ENCODE measurements around the gene JAK3. TPM values are rescaled to one million over a fixed set of nuclear protein-coding genes. Genes with fewer than 3 reads are reported as not detected.
"Not testable (repeated sequence)": the region's sequence is repeated elsewhere in the genome, so short reads cannot be mapped to it uniquely, and the experiment has no call there.

The JAK3 gene
- total and polyA plus RNA-seq, 2 donors: 16.1 to 50.4 TPM

DNA sequence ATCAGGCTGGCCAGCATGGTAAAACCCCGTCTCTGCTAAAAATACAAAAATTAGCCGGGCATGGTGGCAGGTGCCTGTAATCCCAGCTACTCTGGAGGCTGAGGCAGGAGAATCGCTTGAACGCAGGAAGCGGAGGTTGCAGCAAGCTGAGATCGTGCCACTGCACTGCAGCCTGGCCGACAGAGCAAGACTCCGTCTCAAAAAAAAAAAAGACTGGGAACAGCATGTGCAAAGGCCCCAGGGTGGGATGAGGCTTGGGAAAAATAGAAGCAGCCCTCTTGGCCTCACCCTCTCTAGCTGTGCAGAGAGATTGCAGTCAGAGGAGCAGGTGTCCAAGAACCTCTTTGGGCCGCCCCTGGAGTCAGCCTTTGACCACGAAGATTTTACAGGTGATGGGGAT is 69.9 kb downstream of the JAK3 start:
- DNase-seq (ENCODE audit: low read depth in 6 of 9, low spot score in 9 of 9); H3K27me3 ChIP-seq (ENCODE audit: control insufficient read depth in 2 of 2, insufficient read depth in 1 of 2, low read length in 1 of 2); H3K27ac ChIP-seq (ENCODE audit: low read depth in 1 of 2, low read length in 1 of 2); H3K4me3 ChIP-seq (ENCODE audit: low read length in 2 of 2); H3K9me3 ChIP-seq (ENCODE audit: control insufficient read depth in 2 of 2, insufficient read depth in 1 of 2, low read length in 1 of 2); H3K4me1 ChIP-seq (ENCODE audit: control insufficient read depth in 2 of 2, insufficient read depth in 2 of 2, low read length in 2 of 2): not testable (repeated sequence)
- peaks cover 55 to 62% of the 10 kb centered on the region in 2 donors for H3K36me3 ChIP-seq (ENCODE audit: control insufficient read depth in 2 of 2, insufficient read depth in 2 of 2, low read length in 1 of 2)
- 94% methylated on average over 10 of the region's 10 CpGs for WGBS

DNA sequence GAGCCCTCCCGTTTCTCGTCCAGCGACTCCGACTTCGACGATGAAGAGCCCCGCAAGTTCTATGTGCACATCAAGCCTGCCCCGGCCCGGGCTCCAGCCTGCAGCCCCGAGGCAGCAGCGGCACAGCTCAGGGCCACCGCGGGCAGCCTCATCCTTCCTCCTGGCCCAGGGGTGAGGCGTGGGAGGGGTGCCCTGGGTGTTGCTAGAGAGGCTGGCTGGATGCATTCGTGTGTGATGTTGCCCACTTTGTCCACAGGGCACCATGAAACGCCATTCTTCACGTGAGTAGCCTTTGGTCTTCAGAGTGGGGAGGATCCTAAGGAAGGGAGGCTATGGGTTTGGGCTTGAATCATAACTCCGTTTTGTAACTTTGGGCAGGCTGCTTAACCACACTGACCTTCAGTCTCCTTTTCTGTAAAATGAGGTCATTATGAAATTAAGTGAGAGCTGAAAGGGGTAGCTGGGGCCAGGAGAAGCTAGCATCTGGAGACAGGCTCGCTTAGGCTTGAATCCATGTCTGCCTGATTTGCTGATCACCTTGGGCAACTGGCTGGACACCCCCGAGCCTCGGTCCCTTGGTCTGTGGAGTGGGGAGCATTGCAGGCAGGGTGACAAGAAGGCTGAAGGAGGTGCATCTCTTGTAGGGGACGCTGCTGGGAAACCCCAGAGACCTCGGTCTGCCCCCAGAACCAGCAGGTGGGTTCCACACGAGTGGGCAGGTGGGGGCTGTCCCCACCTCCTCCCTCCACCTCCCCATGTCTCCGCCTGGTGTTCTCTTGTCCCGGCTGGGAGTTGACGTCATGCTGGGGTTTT is 71.6 kb downstream of the JAK3 start:
- Histone ChIP-seq H3K27ac (ENCODE audit: low read depth in 1 of 2, low read length in 1 of 2) (no peak overlapping the region), H3K4me3 (ENCODE audit: low read length in 2 of 2) (no peak overlapping the region), H3K27me3 (ENCODE audit: control insufficient read depth in 2 of 2, insufficient read depth in 1 of 2, low read length in 1 of 2) (no peaks in the 10 kb centered on the region), H3K4me1 (ENCODE audit: control insufficient read depth in 2 of 2, insufficient read depth in 2 of 2, low read length in 2 of 2) (no peaks in the 10 kb centered on the region), H3K9me3 (ENCODE audit: control insufficient read depth in 2 of 2, insufficient read depth in 1 of 2, low read length in 1 of 2) (peaks cover 0 to 1% of the 10 kb centered on the region in 2 donors), H3K36me3 (ENCODE audit: control insufficient read depth in 2 of 2, insufficient read depth in 2 of 2, low read length in 1 of 2) (peaks cover 56 to 60% of the 10 kb centered on the region in 2 donors)
- WGBS: 94% methylated on average over 27 of the region's 27 CpGs
- no peak for DNase-seq (ENCODE audit: low read depth in 6 of 9, low spot score in 9 of 9)

DNA sequence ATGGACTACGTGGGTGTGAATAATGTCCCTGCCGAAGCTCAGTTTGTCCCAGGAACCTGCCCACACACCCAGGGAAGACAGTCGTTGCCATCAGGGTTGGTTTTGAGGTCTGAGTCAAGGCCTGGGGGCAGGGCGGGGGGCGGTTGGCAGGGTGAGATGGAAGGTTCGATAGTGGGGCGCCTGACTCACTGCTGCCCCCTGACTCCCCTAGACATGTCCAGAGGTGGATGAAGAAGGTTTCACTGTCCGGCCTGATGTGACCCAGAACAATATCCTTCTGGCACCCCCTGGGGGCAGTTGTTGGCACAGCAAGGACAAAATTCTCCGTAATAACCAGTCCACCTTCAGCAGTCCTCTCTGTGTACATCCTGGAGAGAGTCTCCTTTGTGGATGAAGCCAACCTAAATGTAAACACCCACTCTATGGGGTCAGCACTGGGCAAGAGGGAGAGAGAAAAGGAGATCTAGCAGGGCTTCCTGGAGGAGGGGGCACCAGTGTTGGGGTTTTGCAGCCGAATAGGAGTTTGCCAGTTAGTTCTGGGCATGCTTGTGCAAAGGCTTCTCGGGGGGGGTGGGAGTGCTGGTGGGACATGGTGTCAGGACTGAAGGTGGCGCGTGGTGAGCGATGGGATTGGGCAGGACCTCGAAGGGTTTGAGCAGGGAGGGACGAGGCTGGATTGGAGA is 72.4 kb downstream of the JAK3 start:
- 93% methylated on average over 16 of the region's 16 CpGs for WGBS
- no peaks in the 10 kb centered on the region for H3K27me3 ChIP-seq (ENCODE audit: control insufficient read depth in 2 of 2, insufficient read depth in 1 of 2, low read length in 1 of 2)
- H3K4me3 ChIP-seq (ENCODE audit: low read length in 2 of 2): no peak overlapping the region
- no peak overlapping the region for H3K27ac ChIP-seq (ENCODE audit: low read depth in 1 of 2, low read length in 1 of 2)
- peaks cover 54 to 61% of the 10 kb centered on the region in 2 donors for H3K36me3 ChIP-seq (ENCODE audit: control insufficient read depth in 2 of 2, insufficient read depth in 2 of 2, low read length in 1 of 2)
- no peak for DNase-seq (ENCODE audit: low read depth in 6 of 9, low spot score in 9 of 9)
- peaks cover 0 to 1% of the 10 kb centered on the region in 2 donors for H3K9me3 ChIP-seq (ENCODE audit: control insufficient read depth in 2 of 2, insufficient read depth in 1 of 2, low read length in 1 of 2)
- no peaks in the 10 kb centered on the region for H3K4me1 ChIP-seq (ENCODE audit: control insufficient read depth in 2 of 2, insufficient read depth in 2 of 2, low read length in 2 of 2)

Other genes starting within 250 kb of the JAK3 start
- gene UNC13A, start 159.6 kb downstream of the JAK3 start, total RNA-seq: 0.19 TPM
- gene UNC13A, start 159.6 kb downstream of the JAK3 start, polyA plus RNA-seq: 0.32 TPM
- gene MAP1S, start 128.5 kb downstream of the JAK3 start, total RNA-seq: 8.5 TPM
- 17.5 TPM for gene MAP1S, start 128.5 kb downstream of the JAK3 start, polyA plus RNA-seq
- gene FCHO1, start 96.5 kb downstream of the JAK3 start, total RNA-seq: 16.4 TPM
- gene FCHO1, start 96.5 kb downstream of the JAK3 start, polyA plus RNA-seq: 28.2 TPM
- 0.14 TPM for gene B3GNT3, start 52.8 kb downstream of the JAK3 start, total RNA-seq
- 1.0 TPM for gene B3GNT3, start 52.8 kb downstream of the JAK3 start, polyA plus RNA-seq
- 0.33 TPM for gene INSL3, start 26.5 kb downstream of the JAK3 start, total RNA-seq
- 2.1 TPM for gene INSL3, start 26.5 kb downstream of the JAK3 start, polyA plus RNA-seq
- gene RPL18A, start 11.9 kb upstream of the JAK3 start, total RNA-seq: 2,271 TPM
- 2,901 TPM for gene RPL18A, start 11.9 kb upstream of the JAK3 start, polyA plus RNA-seq
- 0.09 TPM for gene SLC5A5, start 24.0 kb upstream of the JAK3 start, total RNA-seq
- 0.25 TPM for gene SLC5A5, start 24.0 kb upstream of the JAK3 start, polyA plus RNA-seq
- gene CCDC124, start 85.0 kb upstream of the JAK3 start, total RNA-seq: 23.8 TPM
- 78.8 TPM for gene CCDC124, start 85.0 kb upstream of the JAK3 start, polyA plus RNA-seq
- 1.3 TPM for gene KCNN1, start 119.1 kb upstream of the JAK3 start, total RNA-seq
- 0.27 TPM for gene KCNN1, start 119.1 kb upstream of the JAK3 start, polyA plus RNA-seq
- 17.8 TPM for gene ARRDC2, start 160.2 kb upstream of the JAK3 start, total RNA-seq
- gene ARRDC2, start 160.2 kb upstream of the JAK3 start, polyA plus RNA-seq: 172 TPM
- 7.4 TPM for gene IL12RB1, start 239.0 kb upstream of the JAK3 start, total RNA-seq
- 3.7 TPM for gene IL12RB1, start 239.0 kb upstream of the JAK3 start, polyA plus RNA-seq
- 2.0 TPM for gene MAST3, start 249.8 kb upstream of the JAK3 start, total RNA-seq
- 8.9 TPM for gene MAST3, start 249.8 kb upstream of the JAK3 start, polyA plus RNA-seq